ENCODE measurements around the gene PYDC1. TPM values are rescaled to one million over a fixed set of nuclear protein-coding genes. Genes with fewer than 3 reads are reported as not detected.

The PYDC1 gene
- polyA plus RNA-seq, 1 experiment: not detected

GRCh38 chr16:31206776-31207175 lies 10.2 kb downstream of the PYDC1 start:
- TF ChIP-seq CTCF (IDR thresholded peaks at IDR 0.05; ENCODE audit: low read depth, low read length): no peak
- Histone ChIP-seq H3K27me3 (ENCODE audit: control insufficient read depth, insufficient read depth, low read length) (peaks cover 30% of the 10 kb centered on the region), H3K27ac (ENCODE audit: low read depth, low read length) (no peak overlapping the region), H3K9me3 (ENCODE audit: control insufficient read depth, insufficient read depth, low read length) (no peaks in the 10 kb centered on the region), H3K4me3 (ENCODE audit: low read depth, low read length) (no peak overlapping the region)
- ChIA-PET POLR2A (no interaction called here), CTCF (no interaction called here)
- DNase-seq (ENCODE audit: low read depth, low spot score): no peak

GRCh38 chr16:31204871-31205666 lies 11.9 kb downstream of the PYDC1 start:
- CTCF ChIA-PET: interaction anchor here (1.1 kb wide), 1 partner anchor 247 kb away, joined by 3 read pairs; no protein-coding TSS in a partner anchor
- H3K9me3 ChIP-seq (ENCODE audit: control insufficient read depth, insufficient read depth, low read length): no peaks in the 10 kb centered on the region
- no peak for TF ChIP-seq CTCF (IDR thresholded peaks at IDR 0.05; ENCODE audit: low read depth, low read length)
- H3K27me3 ChIP-seq (ENCODE audit: control insufficient read depth, insufficient read depth, low read length): peaks cover 29% of the 10 kb centered on the region
- no peak overlapping the region for H3K27ac ChIP-seq (ENCODE audit: low read depth, low read length)
- POLR2A ChIA-PET: no interaction called here
- no peak for DNase-seq (ENCODE audit: low read depth, low spot score)
- H3K4me3 ChIP-seq (ENCODE audit: low read depth, low read length): no peak overlapping the region

- no peak for DNase-seq (ENCODE audit: low read depth, low spot score)
- POLR2A ChIA-PET: interaction anchor here (0.7 to 3.8 kb wide), 8 partner anchors 9 to 666 kb away, joined by 3 to 43 read pairs (median 4); partner anchors contain the start of genes ARMC5, FUS and ZNF843
Observed at GRCh38 chr16:31202414-31203375, 14.2 kb downstream of the PYDC1 start, which contains the start of gene PYCARD. PYCARD (minus strand) TSS chr16:31202760; CDS start chr16:31202690, 70 bp downstream.

GRCh38 chr16:31201582-31202413 lies 15.1 kb downstream of the PYDC1 start:
- Histone ChIP-seq H3K4me3 (ENCODE audit: low read depth, low read length) (peak overlapping the region; percentile 80), H3K9me3 (ENCODE audit: control insufficient read depth, insufficient read depth, low read length) (no peaks in the 10 kb centered on the region), H3K27me3 (ENCODE audit: control insufficient read depth, insufficient read depth, low read length) (peaks cover 11% of the 10 kb centered on the region), H3K27ac (ENCODE audit: low read depth, low read length) (no peak overlapping the region)
- no peak for TF ChIP-seq CTCF (IDR thresholded peaks at IDR 0.05; ENCODE audit: low read depth, low read length)
- POLR2A ChIA-PET: interaction anchor here (0.7 to 3.8 kb wide), 11 partner anchors 8 to 667 kb away, joined by 3 to 43 read pairs (median 5); partner anchors contain the start of genes ARMC5, FUS, KAT8 and ZNF843
- CTCF ChIA-PET: interaction anchor here (0.6 to 1.8 kb wide), 6 partner anchors 60 to 667 kb away, joined by 4 to 11 read pairs (median 4); no protein-coding TSS in a partner anchor
- no peak for DNase-seq (ENCODE audit: low read depth, low spot score)

More at GRCh38 chr16:31202414-31203375, 14.2 kb downstream of the PYDC1 start, which contains the start of gene PYCARD:
- peak within 1 kb of the TSS; percentile 80 for H3K4me3 ChIP-seq (ENCODE audit: low read depth, low read length)
- peaks cover 16% of the 10 kb centered on the region for H3K27me3 ChIP-seq (ENCODE audit: control insufficient read depth, insufficient read depth, low read length)
- no peak within 1 kb of the TSS for H3K27ac ChIP-seq (ENCODE audit: low read depth, low read length)
- H3K9me3 ChIP-seq (ENCODE audit: control insufficient read depth, insufficient read depth, low read length): no peaks in the 10 kb centered on the region
- no peak for TF ChIP-seq CTCF (IDR thresholded peaks at IDR 0.05; ENCODE audit: low read depth, low read length)
- CTCF ChIA-PET: interaction anchor here (0.6 to 1.8 kb wide), 5 partner anchors 9 to 666 kb away, joined by 4 to 11 read pairs (median 5); no protein-coding TSS in a partner anchor
